Thyroid gland (tissue), 4 donors: ENCODE results near the gene NR5A2. TPM values are rescaled to one million over a fixed set of nuclear protein-coding genes. Genes with fewer than 3 reads are reported as not detected.

Source experiments
- DNase-seq, 2 donors: peaks; one replicate each; pipeline ENCODE4 v3.0.0-alpha.2; 2019
- H3K27ac ChIP-seq, 3 donors: fragments of 200-600 bp; sonication (generic); 1 replicate in 2 of 3; 2 replicates in 1 of 3; pipeline ENCODE4 v1.5.1; 2016 to 2019; ENCODE audit warnings: mild to moderate bottlenecking in 1 of 3, moderate library complexity in 1 of 3
- H3K27me3 ChIP-seq: fragments of 200-600 bp; sonication (generic); one replicate; pipeline ENCODE4 v1.5.1; 2019
- H3K36me3 ChIP-seq, 2 donors: fragments of 200-600 bp; sonication (generic); one replicate each; pipeline ENCODE4 v1.5.1; 2016 to 2019
- H3K4me1 ChIP-seq, 2 donors: fragments of 200-600 bp; sonication (generic); one replicate each; pipeline ENCODE4 v1.5.1; 2017 to 2019
- H3K4me3 ChIP-seq, 3 donors: fragments of 200-600 bp; sonication (generic); replicated peaks in 1 of 3; 1 replicate in 2 of 3; 2 replicates in 1 of 3; pipeline ENCODE4 v1.5.1; 2016; ENCODE audit warnings: mild to moderate bottlenecking in 1 of 3
- H3K9me3 ChIP-seq: fragments of 200-600 bp; sonication (generic); one replicate; pipeline ENCODE4 v1.5.1; 2017
- CTCF ChIP-seq, 6 experiments: fragments of 200-600 bp in 3 of 6; fragments of 450-650 bp in 3 of 6; sonication (generic) in 3 of 6; IDR thresholded peaks; one replicate each; pipeline ENCODE4 v1.5.1; 2016 to 2019; ENCODE audit warnings: antibody characterized with exemption in 6 of 6, mild to moderate bottlenecking in 2 of 6, inconsistent platforms in 1 of 6, moderate library complexity in 1 of 6
- POLR2A ChIP-seq, 2 donors: fragments of 450-650 bp; IDR thresholded peaks; one replicate each; pipeline ENCODE4 v1.6.1; 2017; ENCODE audit warnings: antibody characterized with exemption in 2 of 2, mild to moderate bottlenecking in 2 of 2, moderate library complexity in 1 of 2
- WGBS, 2 donors: methylation state at CpG; one replicate each; pipeline ENCODE4 v1.1.5; 2017; 5-methylcytosine and 5-hydroxymethylcytosine counted together
- intact Hi-C: fragments of 100-400 bp; cut with DNase I; formaldehyde crosslinking; loops from one replicate; pipeline ENCODE4 v1.15.1; 2023
- total RNA-seq, 4 donors: library from RNA; depleted of rRNA; stranded (reverse); fragments of >200 nt; gene quantifications; one replicate each; pipeline ENCODE4 v1.2.3, GENCODE V29; 2016

The NR5A2 gene
- total RNA-seq, 4 donors from 2014 or later: 1.5 to 8.2 (median 3.9) TPM

- Histone ChIP-seq H3K4me3 (no peak overlapping the region), H3K4me1 (peaks cover 14 to 44% of the 10 kb centered on the region in 2 donors), H3K27ac (no peak overlapping the region), H3K9me3 (no peaks in the 10 kb centered on the region), H3K27me3 (peaks cover 52% of the 10 kb centered on the region), H3K36me3 (no peaks in the 10 kb centered on the region)
- no peak for DNase-seq
- no peak for TF ChIP-seq CTCF (IDR thresholded peaks at IDR 0.05)
- no peak for TF ChIP-seq POLR2A (IDR thresholded peaks at IDR 0.05)
- intact Hi-C loops: no loop called here
- whole genome bisulfite sequencing, 2 donors: 20 to 26% methylated on average over 26 of the region's 27 CpGs
These were observed 8.6 kb downstream of the NR5A2 start for GRCh38 chr1:200035956-200036618.

GRCh38 chr1:200036619-200037270 lies 9.2 kb downstream of the NR5A2 start:
- Histone ChIP-seq H3K9me3 (no peaks in the 10 kb centered on the region), H3K27me3 (peaks cover 57% of the 10 kb centered on the region), H3K4me3 (no peak overlapping the region), H3K27ac (no peak overlapping the region), H3K4me1 (peaks cover 14 to 44% of the 10 kb centered on the region in 2 donors), H3K36me3 (no peaks in the 10 kb centered on the region)
- TF ChIP-seq CTCF (IDR thresholded peaks at IDR 0.05) (no peak), POLR2A (IDR thresholded peaks at IDR 0.05) (no peak)
- intact Hi-C loops: no loop called here
- no peak for DNase-seq
- 33 to 45% methylated on average over 18 of the region's 18 CpGs for WGBS, 2 donors

GRCh38 chr1:200037501-200037900 lies 10.0 kb downstream of the NR5A2 start:
- 65 to 91% methylated on average over 2 of the region's 2 CpGs for WGBS, 2 donors
- H3K4me1 ChIP-seq: peaks cover 15 to 50% of the 10 kb centered on the region in 2 donors
- H3K4me3 ChIP-seq: no peak overlapping the region
- no peaks in the 10 kb centered on the region for H3K9me3 ChIP-seq
- no peak overlapping the region for H3K27ac ChIP-seq
- H3K36me3 ChIP-seq: no peaks in the 10 kb centered on the region
- intact Hi-C loops: no loop called here
- peaks cover 64% of the 10 kb centered on the region for H3K27me3 ChIP-seq
- no peak for TF ChIP-seq CTCF (IDR thresholded peaks at IDR 0.05)
- TF ChIP-seq POLR2A (IDR thresholded peaks at IDR 0.05): no peak
- DNase-seq: no peak

- peaks cover 19 to 52% of the 10 kb centered on the region in 2 donors for H3K4me1 ChIP-seq
These were observed 10.4 kb downstream of the NR5A2 start for GRCh38 chr1:200037904-200038303.

More at GRCh38 chr1:200037904-200038303, 10.4 kb downstream of the NR5A2 start:
- intact Hi-C loops: no loop called here
- 64 to 70% methylated on average over 8 of the region's 8 CpGs for WGBS, 2 donors
- H3K36me3 ChIP-seq: no peaks in the 10 kb centered on the region
- peaks cover 68% of the 10 kb centered on the region for H3K27me3 ChIP-seq
- H3K27ac ChIP-seq: no peak overlapping the region
- TF ChIP-seq POLR2A (IDR thresholded peaks at IDR 0.05) (no peak), CTCF (IDR thresholded peaks at IDR 0.05) (no peak)
- DNase-seq: no peak
- H3K9me3 ChIP-seq: no peaks in the 10 kb centered on the region
- no peak overlapping the region for H3K4me3 ChIP-seq
